ENCODE results near the gene MAPT.
"Not testable (repeated sequence)": the region's sequence is repeated elsewhere in the genome, so short reads cannot be mapped to it uniquely, and the experiment has no call there.

The MAPT gene

DNA sequence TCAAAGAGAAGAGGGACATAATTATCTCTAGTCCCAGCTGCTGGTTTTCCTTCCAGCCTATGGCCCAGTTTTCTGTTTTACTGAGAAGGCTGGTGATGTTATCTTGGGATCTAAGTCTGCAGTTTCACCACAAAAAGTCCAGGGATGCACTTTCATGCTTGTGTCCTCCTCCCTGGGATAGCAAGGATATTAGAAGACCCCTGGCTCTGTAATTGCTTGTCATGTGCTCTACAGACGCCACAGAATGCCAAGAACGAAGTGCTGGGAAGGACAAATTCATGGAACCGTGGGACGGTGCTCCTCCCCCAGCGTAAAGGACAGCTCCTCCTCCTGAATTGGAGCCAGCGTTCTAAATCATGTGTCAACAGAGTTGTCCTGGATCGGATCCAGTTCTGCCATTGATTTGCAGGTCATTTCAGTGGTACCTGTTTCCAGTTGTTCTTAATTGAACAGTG is 8.6 kb downstream of the MAPT start:
- Histone ChIP-seq H3K27ac (ENCODE audit: low read depth, low read length) (no peak overlapping the region), H3K4me3 (ENCODE audit: low read depth, low read length) (no peak overlapping the region), H3K4me1 (ENCODE audit: control insufficient read depth, insufficient read depth, low read length) (peaks cover 6% of the 10 kb centered on the region; the same call in 1 of the 2 replicates), H3K36me3 (ENCODE audit: control insufficient read depth, insufficient read depth, low read length) (no peaks in the 10 kb centered on the region), H3K27me3 (ENCODE audit: control insufficient read depth, insufficient read depth, low read length) (peaks cover 35% of the 10 kb centered on the region), H3K9ac (ENCODE audit: low read depth, low read length) (no peak overlapping the region), H3K9me3 (ENCODE audit: control insufficient read depth, insufficient read depth, low read length) (no peaks in the 10 kb centered on the region)

DNA sequence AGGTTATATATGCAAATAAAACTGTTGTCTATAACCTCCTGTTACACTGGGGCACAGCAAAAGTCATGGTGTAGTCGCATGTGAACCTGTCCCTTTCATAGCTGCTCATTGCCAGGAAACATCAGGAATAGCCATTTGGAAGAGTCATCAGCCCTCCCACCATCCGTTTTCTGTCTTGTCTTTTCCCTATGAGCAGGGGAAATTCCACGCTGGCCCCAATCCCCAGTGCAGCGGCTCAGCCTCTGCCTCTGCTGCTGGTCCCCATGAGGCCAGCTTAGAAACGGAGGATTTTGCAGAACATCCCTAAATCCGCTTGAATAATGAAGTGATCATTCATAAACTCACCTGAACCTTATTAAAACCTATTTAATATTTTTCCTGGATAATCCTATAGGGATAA is 10.5 kb downstream of the MAPT start:
- H3K27ac ChIP-seq (ENCODE audit: low read depth, low read length) = no peak overlapping the region
- peaks cover 15% of the 10 kb centered on the region for H3K27me3 ChIP-seq (ENCODE audit: control insufficient read depth, insufficient read depth, low read length)
- no peaks in the 10 kb centered on the region for H3K9me3 ChIP-seq (ENCODE audit: control insufficient read depth, insufficient read depth, low read length)
- no peaks in the 10 kb centered on the region for H3K36me3 ChIP-seq (ENCODE audit: control insufficient read depth, insufficient read depth, low read length)
- H3K9ac ChIP-seq (ENCODE audit: low read depth, low read length) = no peak overlapping the region
- H3K4me1 ChIP-seq (ENCODE audit: control insufficient read depth, insufficient read depth, low read length) = peaks cover 12% of the 10 kb centered on the region; the same call in 1 of the 2 replicates
- H3K4me3 ChIP-seq (ENCODE audit: low read depth, low read length) = no peak overlapping the region

DNA sequence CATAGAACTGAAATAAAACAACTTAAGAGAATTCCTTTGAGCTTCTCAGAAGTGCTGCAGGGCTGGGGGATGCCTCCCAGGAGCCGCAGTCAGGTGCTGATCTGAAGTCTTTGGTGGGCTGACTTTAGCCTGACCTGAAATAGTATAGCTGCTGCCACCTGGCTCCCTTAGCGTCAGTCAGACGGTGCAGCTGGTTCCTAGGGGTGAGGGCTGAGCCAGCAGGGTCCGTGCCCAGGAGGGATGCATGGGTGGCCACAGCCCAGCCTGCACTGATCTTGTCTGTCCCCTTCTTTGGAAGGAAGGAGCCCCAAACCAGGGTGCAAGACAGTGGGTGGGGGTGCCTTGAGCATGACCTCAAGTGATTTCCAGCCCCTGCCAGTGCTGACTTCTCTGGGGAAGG is 11.5 kb downstream of the MAPT start:
- Histone ChIP-seq H3K27me3 (ENCODE audit: control insufficient read depth, insufficient read depth, low read length) (peaks cover 6% of the 10 kb centered on the region), H3K9ac (ENCODE audit: low read depth, low read length) (no peak overlapping the region), H3K4me1 (ENCODE audit: control insufficient read depth, insufficient read depth, low read length) (peaks cover 12% of the 10 kb centered on the region; the same call in 1 of the 2 replicates), H3K4me3 (ENCODE audit: low read depth, low read length) (no peak overlapping the region), H3K36me3 (ENCODE audit: control insufficient read depth, insufficient read depth, low read length) (no peaks in the 10 kb centered on the region), H3K27ac (ENCODE audit: low read depth, low read length) (no peak overlapping the region), H3K9me3 (ENCODE audit: control insufficient read depth, insufficient read depth, low read length) (no peaks in the 10 kb centered on the region)

DNA sequence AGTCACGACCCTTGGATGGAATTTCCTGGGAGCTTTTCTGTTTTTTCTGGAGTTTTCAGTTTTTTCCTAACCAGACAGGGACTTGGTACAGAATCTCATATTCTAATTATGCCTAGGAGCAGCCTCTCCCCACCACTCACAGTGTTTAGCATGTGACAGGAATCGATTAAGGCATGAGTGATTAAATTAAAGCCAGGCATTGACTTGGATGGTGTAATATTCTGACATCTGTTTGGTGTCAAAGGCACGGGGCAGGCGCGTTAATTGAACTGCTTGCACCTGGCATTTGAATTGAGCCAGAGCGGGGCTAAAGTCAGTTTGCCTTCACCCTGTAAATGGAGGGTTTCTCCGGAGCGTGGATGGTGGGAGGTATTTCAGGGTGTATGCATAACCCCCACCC is 11.9 kb downstream of the MAPT start:
- H3K36me3 ChIP-seq (ENCODE audit: control insufficient read depth, insufficient read depth, low read length) = no peaks in the 10 kb centered on the region
- H3K9ac ChIP-seq (ENCODE audit: low read depth, low read length) = no peak overlapping the region
- H3K9me3 ChIP-seq (ENCODE audit: control insufficient read depth, insufficient read depth, low read length) = no peaks in the 10 kb centered on the region
- no peak overlapping the region for H3K27ac ChIP-seq (ENCODE audit: low read depth, low read length)
- peaks cover 12% of the 10 kb centered on the region; the same call in 1 of the 2 replicates for H3K4me1 ChIP-seq (ENCODE audit: control insufficient read depth, insufficient read depth, low read length)
- peaks cover 2% of the 10 kb centered on the region; the same call in 1 of the 2 replicates for H3K27me3 ChIP-seq (ENCODE audit: control insufficient read depth, insufficient read depth, low read length)
- H3K4me3 ChIP-seq (ENCODE audit: low read depth, low read length) = no peak overlapping the region

DNA sequence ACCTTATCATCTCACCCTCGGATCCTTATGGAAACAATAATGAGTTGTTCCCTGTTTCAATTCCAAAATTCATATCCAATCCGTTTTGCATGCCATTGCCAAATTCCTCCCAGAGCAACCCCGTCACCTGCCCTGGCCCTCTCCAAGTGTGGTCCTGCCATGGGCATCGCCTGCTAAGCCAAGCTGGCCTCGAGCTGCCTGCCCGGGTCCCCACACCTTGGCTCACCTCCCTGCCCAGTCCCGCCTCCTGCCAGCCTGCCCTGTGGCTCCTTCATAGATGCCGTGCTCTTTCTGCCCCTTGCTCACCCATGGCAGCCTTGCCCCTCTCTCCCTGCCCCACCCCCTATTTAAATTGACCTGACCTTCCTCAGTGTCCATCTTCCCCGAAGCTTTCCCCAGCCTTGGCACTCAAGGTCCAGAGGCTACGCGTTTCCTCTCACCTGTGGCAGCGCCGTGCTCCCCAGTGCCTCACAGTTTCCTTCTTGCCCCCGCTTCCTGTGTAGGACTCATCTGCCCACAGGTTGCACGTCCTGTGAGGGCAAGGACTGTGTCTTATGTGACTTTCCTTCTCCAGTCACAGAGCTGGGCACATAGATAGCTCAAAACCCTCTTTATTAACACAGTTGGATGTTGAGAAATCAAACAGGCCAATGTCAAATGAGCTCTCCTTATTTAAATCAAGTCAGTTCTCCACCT is 12.7 kb downstream of the MAPT start:
- no peaks in the 10 kb centered on the region for H3K36me3 ChIP-seq (ENCODE audit: control insufficient read depth, insufficient read depth, low read length)
- H3K4me3 ChIP-seq (ENCODE audit: low read depth, low read length) = no peak overlapping the region
- no peak overlapping the region for H3K9ac ChIP-seq (ENCODE audit: low read depth, low read length)
- 0 out of 2 replicates have a peak, but pooled peaks cover under 1% of the 10 kb centered on the region for H3K9me3 ChIP-seq (ENCODE audit: control insufficient read depth, insufficient read depth, low read length)
- H3K4me1 ChIP-seq (ENCODE audit: control insufficient read depth, insufficient read depth, low read length) = peaks cover 12% of the 10 kb centered on the region; the same call in 1 of the 2 replicates
- peaks cover 2% of the 10 kb centered on the region; the same call in 1 of the 2 replicates for H3K27me3 ChIP-seq (ENCODE audit: control insufficient read depth, insufficient read depth, low read length)
- H3K27ac ChIP-seq (ENCODE audit: low read depth, low read length) = no peak overlapping the region

DNA sequence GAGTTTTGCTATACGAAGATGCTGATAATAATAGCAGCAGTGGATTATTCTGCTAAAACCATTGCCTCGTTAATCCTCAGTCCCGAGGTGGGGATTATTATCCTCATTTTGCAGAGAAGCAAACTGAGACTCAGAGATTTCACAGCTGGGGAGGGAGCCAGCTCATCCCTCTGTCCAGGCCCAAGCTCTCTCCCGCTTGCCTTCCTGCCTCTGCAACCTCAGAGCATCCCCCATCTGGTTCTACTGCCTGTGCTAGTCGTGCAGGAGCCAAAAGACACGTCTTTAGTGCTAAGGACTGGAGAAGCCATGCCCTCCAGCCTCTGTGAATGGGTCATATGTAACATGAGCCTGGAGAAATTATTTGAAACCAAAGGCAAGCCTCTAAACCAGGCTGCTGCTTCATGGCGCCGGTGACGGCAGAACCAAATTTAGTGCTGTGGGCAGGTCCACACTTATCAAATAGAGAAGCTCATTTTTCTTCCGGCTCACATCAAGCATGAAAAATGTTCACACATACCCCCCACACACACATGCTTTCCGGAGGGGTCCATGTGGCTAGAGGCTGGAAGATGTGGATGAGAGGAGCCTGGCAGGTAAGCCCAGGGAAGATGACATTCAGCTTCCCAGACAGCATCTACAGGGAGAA is 13.5 kb downstream of the MAPT start:
- H3K4me1 ChIP-seq (ENCODE audit: control insufficient read depth, insufficient read depth, low read length) = peaks cover 12% of the 10 kb centered on the region; the same call in 1 of the 2 replicates
- no peak overlapping the region for H3K9ac ChIP-seq (ENCODE audit: low read depth, low read length)
- no peaks in the 10 kb centered on the region; the same call in 1 of the 2 replicates for H3K27me3 ChIP-seq (ENCODE audit: control insufficient read depth, insufficient read depth, low read length)
- H3K9me3 ChIP-seq (ENCODE audit: control insufficient read depth, insufficient read depth, low read length) = 0 out of 2 replicates have a peak, but pooled peaks cover 5% of the 10 kb centered on the region
- no peak overlapping the region for H3K27ac ChIP-seq (ENCODE audit: low read depth, low read length)
- H3K4me3 ChIP-seq (ENCODE audit: low read depth, low read length) = no peak overlapping the region
- H3K36me3 ChIP-seq (ENCODE audit: control insufficient read depth, insufficient read depth, low read length) = no peaks in the 10 kb centered on the region

DNA sequence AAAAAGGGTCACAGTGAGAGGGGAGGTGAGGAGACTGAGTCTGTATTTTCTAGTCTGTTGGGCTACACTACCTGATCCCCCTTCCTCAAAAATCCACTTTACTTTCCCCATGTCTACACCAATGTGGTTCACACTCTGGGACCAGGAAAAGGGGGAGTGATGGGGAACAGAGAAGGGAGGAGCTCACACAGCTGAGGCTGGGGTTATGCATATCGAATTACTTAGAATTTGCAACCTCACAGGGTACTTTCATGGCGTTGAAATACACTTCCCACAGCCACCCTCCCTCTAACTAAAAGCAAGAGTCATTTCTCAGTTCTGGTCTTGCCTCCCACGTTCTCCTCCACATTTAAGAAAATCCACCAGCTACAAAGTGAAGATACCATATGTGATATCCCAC is 14.1 kb downstream of the MAPT start:
- Histone ChIP-seq H3K4me1 (ENCODE audit: control insufficient read depth, insufficient read depth, low read length) (peaks cover 12% of the 10 kb centered on the region; the same call in 1 of the 2 replicates), H3K4me3 (ENCODE audit: low read depth, low read length) (no peak overlapping the region), H3K36me3 (ENCODE audit: control insufficient read depth, insufficient read depth, low read length) (no peaks in the 10 kb centered on the region), H3K9ac (ENCODE audit: low read depth, low read length) (no peak overlapping the region), H3K27ac (ENCODE audit: low read depth, low read length) (no peak overlapping the region), H3K9me3 (ENCODE audit: control insufficient read depth, insufficient read depth, low read length) (0 out of 2 replicates have a peak, but pooled peaks cover 5% of the 10 kb centered on the region), H3K27me3 (ENCODE audit: control insufficient read depth, insufficient read depth, low read length) (no peaks in the 10 kb centered on the region; the same call in 1 of the 2 replicates)

DNA sequence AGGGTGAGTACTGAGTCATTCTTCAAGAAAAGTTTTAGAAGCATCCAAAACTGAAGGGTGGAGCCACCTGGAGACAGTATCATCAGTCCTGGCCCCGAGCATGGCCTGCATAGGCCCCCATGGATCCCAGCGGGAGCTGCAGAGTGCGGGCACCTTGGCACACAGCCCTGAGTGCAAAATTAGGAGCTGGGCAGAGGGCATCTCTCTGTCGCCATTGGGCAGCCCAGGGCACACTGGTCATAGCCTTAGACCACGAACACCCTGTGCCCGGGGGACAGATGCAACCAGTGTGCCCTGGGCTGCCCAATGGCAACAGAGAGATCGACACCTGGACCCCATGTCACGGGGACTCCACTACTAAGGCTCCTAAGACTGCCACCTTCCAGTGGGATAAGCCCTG is 14.6 kb downstream of the MAPT start:
- no peak overlapping the region for H3K4me3 ChIP-seq (ENCODE audit: low read depth, low read length)
- no peaks in the 10 kb centered on the region for H3K36me3 ChIP-seq (ENCODE audit: control insufficient read depth, insufficient read depth, low read length)
- no peak overlapping the region for H3K27ac ChIP-seq (ENCODE audit: low read depth, low read length)
- H3K27me3 ChIP-seq (ENCODE audit: control insufficient read depth, insufficient read depth, low read length) = no peaks in the 10 kb centered on the region; the same call in 1 of the 2 replicates
- H3K4me1 ChIP-seq (ENCODE audit: control insufficient read depth, insufficient read depth, low read length) = peaks cover 12% of the 10 kb centered on the region; the same call in 1 of the 2 replicates
- H3K9ac ChIP-seq (ENCODE audit: low read depth, low read length) = no peak overlapping the region
- H3K9me3 ChIP-seq (ENCODE audit: control insufficient read depth, insufficient read depth, low read length) = 0 out of 2 replicates have a peak, but pooled peaks cover 5% of the 10 kb centered on the region

DNA sequence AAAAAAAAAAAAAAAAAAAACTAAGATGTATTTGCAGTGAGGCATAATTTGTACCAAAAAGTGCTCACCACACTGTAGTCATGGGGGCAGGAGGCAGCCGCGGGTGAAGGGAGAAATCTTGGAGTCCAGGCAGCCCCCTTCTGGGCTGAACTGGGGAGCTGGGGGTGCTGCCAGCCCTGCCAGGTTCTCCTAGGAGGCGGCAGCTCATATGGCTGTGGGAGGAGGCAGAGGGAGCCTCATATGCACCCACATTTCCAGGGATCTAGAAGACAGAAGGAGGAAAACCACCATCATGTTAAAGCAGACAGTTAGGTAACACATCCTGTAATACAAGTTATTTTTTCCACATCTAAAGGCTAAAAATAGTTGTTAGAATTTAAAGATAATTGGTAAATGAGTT is 16.3 kb downstream of the MAPT start:
- H3K27me3 ChIP-seq (ENCODE audit: control insufficient read depth, insufficient read depth, low read length) = no peaks in the 10 kb centered on the region; the same call in 1 of the 2 replicates
- H3K9me3 ChIP-seq (ENCODE audit: control insufficient read depth, insufficient read depth, low read length) = 0 out of 2 replicates have a peak, but pooled peaks cover 5% of the 10 kb centered on the region
- H3K4me1 ChIP-seq (ENCODE audit: control insufficient read depth, insufficient read depth, low read length) = peaks cover 9% of the 10 kb centered on the region; the same call in 1 of the 2 replicates
- no peak overlapping the region for H3K27ac ChIP-seq (ENCODE audit: low read depth, low read length)
- no peak overlapping the region for H3K9ac ChIP-seq (ENCODE audit: low read depth, low read length)
- no peaks in the 10 kb centered on the region for H3K36me3 ChIP-seq (ENCODE audit: control insufficient read depth, insufficient read depth, low read length)
- H3K4me3 ChIP-seq (ENCODE audit: low read depth, low read length) = no peak overlapping the region

DNA sequence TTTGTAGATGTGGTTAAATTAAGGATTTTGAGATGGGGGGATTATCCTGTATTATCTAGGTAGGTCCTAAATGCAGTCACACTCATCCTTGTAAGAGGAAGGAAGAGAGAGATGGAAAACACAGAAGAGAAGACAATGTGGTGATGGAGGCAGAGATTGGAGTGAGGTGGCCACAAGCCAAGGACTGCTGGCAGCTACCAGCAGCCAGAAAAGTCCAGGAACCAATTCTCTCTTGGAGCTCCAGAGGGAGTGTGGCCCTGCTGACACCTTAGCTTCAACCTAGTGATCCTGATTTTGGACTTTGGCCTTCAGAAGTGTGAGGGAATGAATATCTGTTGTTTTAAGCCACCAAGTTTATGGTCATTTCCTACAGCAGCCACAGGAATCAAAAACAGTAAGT is 18.0 kb downstream of the MAPT start:
- Histone ChIP-seq H3K9me3 (ENCODE audit: control insufficient read depth, insufficient read depth, low read length) (0 out of 2 replicates have a peak, but pooled peaks cover 5% of the 10 kb centered on the region), H3K27ac (ENCODE audit: low read depth, low read length) (no peak overlapping the region), H3K36me3 (ENCODE audit: control insufficient read depth, insufficient read depth, low read length) (no peaks in the 10 kb centered on the region), H3K4me3 (ENCODE audit: low read depth, low read length) (no peak overlapping the region), H3K27me3 (ENCODE audit: control insufficient read depth, insufficient read depth, low read length) (no peaks in the 10 kb centered on the region), H3K9ac (ENCODE audit: low read depth, low read length) (no peak overlapping the region), H3K4me1 (ENCODE audit: control insufficient read depth, insufficient read depth, low read length) (0 out of 2 replicates have a peak, but pooled peaks cover 6% of the 10 kb centered on the region)

DNA sequence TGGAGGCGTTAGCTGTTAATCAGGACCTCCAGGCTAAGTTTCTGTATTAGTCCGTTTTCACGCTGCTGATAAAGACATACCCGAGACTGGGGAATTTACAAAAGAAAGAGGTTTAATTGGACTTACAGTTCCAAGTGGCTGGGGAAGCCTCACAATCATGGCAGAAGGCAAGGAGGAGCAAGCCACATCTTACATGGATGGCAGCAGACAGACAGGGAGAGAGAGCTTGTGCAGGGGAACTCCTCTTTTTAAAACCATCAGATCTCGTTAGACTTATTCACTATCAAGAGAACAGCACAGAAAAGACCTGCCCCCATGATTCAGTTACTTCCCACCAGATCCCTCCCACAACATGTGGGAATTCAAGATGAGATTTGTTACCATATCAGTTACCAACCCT is 18.7 kb downstream of the MAPT start:
- not testable (repeated sequence) for H3K4me1 ChIP-seq (ENCODE audit: control insufficient read depth, insufficient read depth, low read length); H3K9me3 ChIP-seq (ENCODE audit: control insufficient read depth, insufficient read depth, low read length); H3K27me3 ChIP-seq (ENCODE audit: control insufficient read depth, insufficient read depth, low read length); H3K4me3 ChIP-seq (ENCODE audit: low read depth, low read length); H3K27ac ChIP-seq (ENCODE audit: low read depth, low read length); H3K9ac ChIP-seq (ENCODE audit: low read depth, low read length); H3K36me3 ChIP-seq (ENCODE audit: control insufficient read depth, insufficient read depth, low read length)
